GM19372 (cell line): Measurements from ENCODE around the gene ULBP2.

Experiments used
- ATAC-seq: cut with Tn5 transposase; IDR thresholded peaks from one replicate; pipeline ENCODE4 v1.9.1; 2021; ENCODE audit warnings: mild to moderate bottlenecking, low read depth, moderate library complexity; ENCODE audit not compliant: unreplicated experiment

Gene ULBP2

GRCh38 chr6:149995235-149995750 is 53.5 kb downstream of the ULBP2 start:
- no peak for ATAC-seq

- ATAC-seq, result no peak
Observed at GRCh38 chr6:149995971-149996370, 54.2 kb downstream of the ULBP2 start.
